Calu3 (cell line): ENCODE results near the gene ITGA7. TPM values are rescaled to one million over a fixed set of nuclear protein-coding genes. Genes with fewer than 3 reads are reported as not detected.

Experiments used
- BruUV-seq: library from RNA; stranded (reverse); fragments of 400-500 nt; replicated peaks from 2 replicates; lab custom pipeline; 2021; lab: Mats Ljungman, UMichigan
- CTCF ChIA-PET: fragments of 300-600 bp; sonication (Branson Sonifier 250); formaldehyde crosslinking; loops from one replicate; lab custom pipeline; 2022; ENCODE audit warnings: antibody characterized with exemption; lab: Charles Lee
- DNase-seq: peaks from one replicate; pipeline ENCODE4 v3.0.0; 2022
- H3K27ac Mint-ChIP-seq: one replicate; pipeline ENCODE4 v1.8.0; 2022; ENCODE audit warnings: mixed read lengths; ENCODE audit not compliant: unreplicated experiment
- H3K27me3 Mint-ChIP-seq: one replicate; pipeline ENCODE4 v1.8.0; 2022; ENCODE audit warnings: mixed read lengths; ENCODE audit not compliant: unreplicated experiment
- H3K36me3 Mint-ChIP-seq: one replicate; pipeline ENCODE4 v1.8.0; 2022; ENCODE audit warnings: mild to moderate bottlenecking, moderate library complexity, mixed read lengths; ENCODE audit not compliant: insufficient read depth, unreplicated experiment
- H3K4me1 Mint-ChIP-seq: one replicate; pipeline ENCODE4 v1.8.0; 2022; ENCODE audit warnings: mild to moderate bottlenecking, low read depth, mixed read lengths; ENCODE audit not compliant: unreplicated experiment
- H3K4me3 Mint-ChIP-seq: one replicate; pipeline ENCODE4 v1.8.0; 2022; ENCODE audit warnings: mild to moderate bottlenecking, low read depth, moderate library complexity, mixed read lengths; ENCODE audit not compliant: unreplicated experiment
- H3K9me3 Mint-ChIP-seq: one replicate; pipeline ENCODE4 v1.8.0; 2022; ENCODE audit warnings: low read depth, mixed read lengths; ENCODE audit not compliant: unreplicated experiment
- CTCF ChIP-seq: fragments of 200-600 bp; IDR thresholded peaks from one replicate; pipeline ENCODE4 v1.8.0; 2022; ENCODE audit warnings: antibody characterized with exemption; ENCODE audit not compliant: unreplicated experiment
- intact Hi-C: fragments of 100-400 bp; cut with micrococcal nuclease; formaldehyde crosslinking; loops from one replicate; pipeline ENCODE4 v1.10.0; 2022; ENCODE audit not compliant: unreplicated experiment
- total RNA-seq: library from RNA; stranded (reverse); gene quantifications from 2 replicates; pipeline ENCODE4 v1.2.3, GENCODE V29; 2022

Gene ITGA7
- total RNA-seq, 1 experiment from 2014 or later: 5.9 TPM

GRCh38 chr12:55738123-55739024 lies 30.7 kb upstream of the ITGA7 start:
- peak; percentile 55 for TF ChIP-seq CTCF
- Mint-ChIP-seq H3K4me3 (peak overlapping the region; percentile 68), H3K27me3 (peaks cover 21% of the 10 kb centered on the region), H3K9me3 (no peaks in the 10 kb centered on the region), H3K36me3 (peaks cover 11% of the 10 kb centered on the region), H3K27ac (peak overlapping the region; percentile 42), H3K4me1 (peaks cover 35% of the 10 kb centered on the region)
- intact Hi-C loops: loop anchor here (1.0 to 5.0 kb wide), 8 partner anchors 56 to 364 kb away; partner anchors contain the start of genes DGKA, ORMDL2, PA2G4 and RPS26
- peak; percentile 86 for DNase-seq
- no TSS peak for BruUV-seq
- CTCF ChIA-PET: interaction anchor here (0.8 to 3.3 kb wide), 30 partner anchors 9 to 726 kb away, joined by 3 to 41 read pairs (median 4); partner anchors contain the start of genes ANKRD52, CD63, DNAJC14 and ORMDL2

- no peak for TF ChIP-seq CTCF
- H3K27ac Mint-ChIP-seq: peak overlapping the region; percentile 42
- DNase-seq: no peak
- H3K4me1 Mint-ChIP-seq: peaks cover 32% of the 10 kb centered on the region
- H3K27me3 Mint-ChIP-seq: peaks cover 15% of the 10 kb centered on the region
- intact Hi-C loops: loop anchor here (1.0 to 5.0 kb wide), 8 partner anchors 55 to 365 kb away; partner anchors contain the start of genes DGKA, ORMDL2, PA2G4 and RPS26
- no TSS peak for BruUV-seq
- CTCF ChIA-PET: interaction anchor here (0.7 to 3.3 kb wide), 25 partner anchors 8 to 520 kb away, joined by 3 to 41 read pairs (median 5); partner anchors contain the start of genes ANKRD52, CD63, DNAJC14 and ORMDL2
- H3K4me3 Mint-ChIP-seq: peak overlapping the region; percentile 68
- peaks cover 10% of the 10 kb centered on the region for H3K36me3 Mint-ChIP-seq
- H3K9me3 Mint-ChIP-seq: no peaks in the 10 kb centered on the region
Measured at GRCh38 chr12:55737581-55738122, 29.9 kb upstream of the ITGA7 start.

- DNase-seq: peak; percentile 89
- Mint-ChIP-seq H3K36me3 (peaks cover 10% of the 10 kb centered on the region), H3K4me3 (no peak overlapping the region), H3K4me1 (peaks cover 25% of the 10 kb centered on the region), H3K9me3 (no peaks in the 10 kb centered on the region), H3K27ac (peak overlapping the region; percentile 4), H3K27me3 (peaks cover 8% of the 10 kb centered on the region)
- no TSS peak for BruUV-seq
- TF ChIP-seq CTCF: peak; percentile 87
- intact Hi-C loops: loop anchor here (1.0 to 5.0 kb wide), 6 partner anchors 55 to 365 kb away; partner anchors contain the start of genes DGKA, ORMDL2, PA2G4 and SARNP
- CTCF ChIA-PET: interaction anchor here (0.7 to 3.3 kb wide), 13 partner anchors 10 to 237 kb away, joined by 3 to 41 read pairs (median 3); partner anchors contain the start of genes BLOC1S1, DNAJC14, RAB5B and RDH5
Measured at GRCh38 chr12:55736780-55737580, 29.3 kb upstream of the ITGA7 start.
